PC-3 (cell line): ENCODE results near the gene ZNF507. TPM values are rescaled to one million over a fixed set of nuclear protein-coding genes. Genes with fewer than 3 reads are reported as not detected.

ENCODE experiments used
- ATAC-seq: fragments of 200-7000 bp; cut with Tn5 transposase; 2 replicates; pipeline ENCODE4 v1.9.1; 2020; ENCODE audit warnings: mild to moderate bottlenecking, moderate library complexity
- BruUV-seq: library from RNA; stranded (reverse); fragments of 400-500 nt; replicated peaks from 2 replicates; lab custom pipeline; 2021; lab: Mats Ljungman, UMichigan
- CTCF ChIA-PET: fragments of 300-600 bp; sonication (Branson Sonifier 250); formaldehyde crosslinking; loops from one replicate; lab custom pipeline; 2022; ENCODE audit warnings: antibody characterized with exemption; lab: Charles Lee
- POLR2A ChIA-PET: fragments of 300-600 bp; sonication (Branson Sonifier 250); formaldehyde crosslinking; loops from one replicate; lab custom pipeline; 2022; ENCODE audit warnings: antibody characterized with exemption; ENCODE audit not compliant: unreplicated experiment; lab: Charles Lee
- DNase-seq: peaks from one replicate; pipeline ENCODE4 v3.0.0-alpha.2; 2015
- H2AFZ ChIP-seq: fragments of 300-600 bp; sonication (generic); 2 replicates; pipeline ENCODE4 v1.6.0; 2016; ENCODE audit warnings: antibody characterized with exemption, low read length
- H3F3A ChIP-seq: fragments of 300-600 bp; sonication (generic); one replicate; pipeline ENCODE4 v1.6.0; 2017; ENCODE audit warnings: antibody characterized with exemption, low read length, control low read depth, mild to moderate bottlenecking; ENCODE audit not compliant: unreplicated experiment
- H3K27ac ChIP-seq: fragments of 300-600 bp; sonication (generic); 2 replicates; pipeline ENCODE4 v1.5.1; 2016; ENCODE audit warnings: mild to moderate bottlenecking, low read length
- H3K27me3 ChIP-seq: fragments of 300-600 bp; sonication (generic); 2 replicates; pipeline ENCODE4 v1.6.1; 2016; ENCODE audit warnings: low read length, mixed read lengths
- H3K36me3 ChIP-seq: fragments of 300-600 bp; sonication (generic); 2 replicates; pipeline ENCODE4 v1.6.1; 2016; ENCODE audit warnings: low read depth, mixed run types, low read length, mixed read lengths
- H3K4me1 ChIP-seq: fragments of 300-600 bp; sonication (generic); 2 replicates; pipeline ENCODE4 v1.5.1; 2016; ENCODE audit warnings: low read length; ENCODE audit not compliant: insufficient read depth
- H3K4me2 ChIP-seq: fragments of 300-600 bp; sonication (generic); 2 replicates; pipeline ENCODE4 v1.6.0; 2016; ENCODE audit warnings: low read length
- H3K4me3 ChIP-seq: fragments of 300-600 bp; sonication (generic); 2 replicates; pipeline ENCODE4 v1.5.1; 2016; ENCODE audit warnings: mild to moderate bottlenecking, low read length, mixed read lengths
- H3K79me2 ChIP-seq: fragments of 300-600 bp; sonication (generic); 2 replicates; pipeline ENCODE4 v1.6.1; 2017; ENCODE audit warnings: low read length, mixed read lengths
- H3K9ac ChIP-seq: fragments of 300-600 bp; sonication (generic); 2 replicates; pipeline ENCODE4 v1.6.0; 2016; ENCODE audit warnings: mild to moderate bottlenecking, low read length
- H3K9me2 ChIP-seq: fragments of 300-600 bp; sonication (generic); replicated peaks from 2 replicates; pipeline ENCODE4 v1.6.1; 2016; ENCODE audit warnings: mixed run types, low read length, mixed read lengths
- H3K9me3 ChIP-seq: fragments of 300-600 bp; sonication (generic); 2 replicates; pipeline ENCODE4 v1.6.1; 2016; ENCODE audit warnings: low read length, mixed read lengths
- H4K20me1 ChIP-seq: fragments of 300-600 bp; sonication (generic); 2 replicates; pipeline ENCODE4 v1.6.1; 2016; ENCODE audit warnings: low read length, mixed read lengths
- CTCF ChIP-seq: fragments of 300-600 bp; sonication (generic); conservative IDR thresholded peaks from 2 replicates; pipeline ENCODE4 v1.5.1; 2017; ENCODE audit warnings: antibody characterized with exemption, low read depth, mild to moderate bottlenecking, low read length
- EZH2 ChIP-seq: fragments of 300-600 bp; sonication (generic); IDR thresholded peaks from one replicate; pipeline ENCODE4 v1.6.1; 2017; ENCODE audit warnings: antibody characterized with exemption, mild to moderate bottlenecking, low read length; ENCODE audit not compliant: unreplicated experiment
- EZH2phosphoT487 ChIP-seq: fragments of 300-600 bp; sonication (generic); IDR thresholded peaks from 2 replicates; pipeline ENCODE4 v1.6.1; 2018; ENCODE audit warnings: mild to moderate bottlenecking, antibody characterized with exemption, low read length, borderline replicate concordance
- intact Hi-C: fragments of 100-400 bp; cut with micrococcal nuclease; formaldehyde crosslinking; loops from 2 replicates; pipeline ENCODE4 v1.9.0; 2023
- total RNA-seq: library from RNA; depleted of rRNA; stranded (reverse); fragments of >200 nt; gene quantifications from 2 replicates; pipeline ENCODE4 v1.2.3, GENCODE V29; 2014

Gene ZNF507
- total RNA-seq, 1 experiment from 2014 or later: 4.9 TPM

- H3K4me2 ChIP-seq: no peak overlapping the region
- no peak overlapping the region for H3K27ac ChIP-seq
- no peak overlapping the region for H2AFZ ChIP-seq
- no peak overlapping the region for H3K9ac ChIP-seq
- H3K4me1 ChIP-seq: no peaks in the 10 kb centered on the region
- intact Hi-C loops: no loop called here
- POLR2A ChIA-PET: no interaction called here
- no peak for DNase-seq
- H3K79me2 ChIP-seq: no peaks in the 10 kb centered on the region
- TF ChIP-seq EZH2phosphoT487 (no peak), EZH2 (no peak), CTCF (no peak)
- no peaks in the 10 kb centered on the region for H3K27me3 ChIP-seq
- no TSS peak for BruUV-seq
- no peak for ATAC-seq
- no peaks in the 10 kb centered on the region for H3K36me3 ChIP-seq
- H3K9me2 ChIP-seq: no peaks in the 10 kb centered on the region
- H4K20me1 ChIP-seq: no peaks in the 10 kb centered on the region
- CTCF ChIA-PET: no interaction called here
- no peak overlapping the region for H3K4me3 ChIP-seq
- no peaks in the 10 kb centered on the region for H3F3A ChIP-seq
- no peaks in the 10 kb centered on the region for H3K9me3 ChIP-seq
Measured at GRCh38 chr19:32308431-32309077, 36.9 kb upstream of the ZNF507 start.

GRCh38 chr19:32309711-32310390 is 35.6 kb upstream of the ZNF507 start:
- ChIA-PET CTCF (no interaction called here), POLR2A (no interaction called here)
- Histone ChIP-seq H3K9me3 (no peaks in the 10 kb centered on the region), H4K20me1 (no peaks in the 10 kb centered on the region), H3K79me2 (no peaks in the 10 kb centered on the region), H3K36me3 (no peaks in the 10 kb centered on the region), H3K4me1 (no peaks in the 10 kb centered on the region), H3K27me3 (no peaks in the 10 kb centered on the region), H3K9me2 (no peaks in the 10 kb centered on the region), H3K4me2 (no peak overlapping the region), H3F3A (no peaks in the 10 kb centered on the region), H2AFZ (no peak overlapping the region), H3K9ac (no peak overlapping the region), H3K27ac (no peak overlapping the region), H3K4me3 (no peak overlapping the region)
- no peak for TF ChIP-seq CTCF
- no peak for TF ChIP-seq EZH2
- TF ChIP-seq EZH2phosphoT487: no peak
- ATAC-seq (no peak), DNase-seq (no peak)
- BruUV-seq: no TSS peak
- intact Hi-C loops: no loop called here

GRCh38 chr19:32311371-32311770 is 34.0 kb upstream of the ZNF507 start:
- POLR2A ChIA-PET: no interaction called here
- H3K36me3 ChIP-seq: no peaks in the 10 kb centered on the region
- H3K27ac ChIP-seq: no peak overlapping the region
- no peaks in the 10 kb centered on the region for H3K9me3 ChIP-seq
- no peak for TF ChIP-seq CTCF
- TF ChIP-seq EZH2phosphoT487: no peak
- TF ChIP-seq EZH2: no peak
- H3F3A ChIP-seq: no peaks in the 10 kb centered on the region
- DNase-seq (no peak), ATAC-seq (no peak)
- no peaks in the 10 kb centered on the region for H3K4me1 ChIP-seq
- H3K9me2 ChIP-seq: no peaks in the 10 kb centered on the region
- intact Hi-C loops: no loop called here
- H3K9ac ChIP-seq: no peak overlapping the region
- no peak overlapping the region for H2AFZ ChIP-seq
- H4K20me1 ChIP-seq: no peaks in the 10 kb centered on the region
- BruUV-seq: no TSS peak
- H3K27me3 ChIP-seq: no peaks in the 10 kb centered on the region
- no peaks in the 10 kb centered on the region for H3K79me2 ChIP-seq
- H3K4me3 ChIP-seq: no peak overlapping the region
- H3K4me2 ChIP-seq: no peak overlapping the region
- CTCF ChIA-PET: no interaction called here
